Adrenal gland (tissue), 12 donors: ENCODE measurements around the gene SEMA6A. TPM values are rescaled to one million over a fixed set of nuclear protein-coding genes. Genes with fewer than 3 reads are reported as not detected.

Source experiments
- DNase-seq, 7 donors: peaks; one replicate each; pipeline ENCODE4 v3.0.0-alpha.2; 2019 to 2020
- H3K27ac ChIP-seq, 5 donors: fragments of 200-600 bp; sonication (generic) in 4 of 5; 1 replicate in 3 of 5; 2 replicates in 2 of 5; pipeline versions ENCODE4 v1.5.1 to v1.8.0; 2016 to 2020; ENCODE audit warnings: mild to moderate bottlenecking in 1 of 5
- H3K27me3 ChIP-seq: fragments of 200-600 bp; 2 replicates; pipeline ENCODE4 v1.8.0; 2021
- H3K36me3 ChIP-seq, 2 donors: fragments of 200-600 bp; replicated peaks in 1 of 2; 1 replicate in 1 of 2; 2 replicates in 1 of 2; pipeline versions ENCODE4 v1.5.1 to v1.8.0; 2018 to 2022
- H3K4me1 ChIP-seq, 2 donors: fragments of 200-600 bp; replicated peaks in 1 of 2; 1 replicate in 1 of 2; 2 replicates in 1 of 2; pipeline versions ENCODE4 v1.5.1 to v1.8.0; 2018 to 2021
- H3K4me3 ChIP-seq, 4 donors: fragments of 200-600 bp; sonication (generic) in 3 of 4; one replicate each; pipeline ENCODE4 v1.5.1; 2016 to 2018
- H3K9me3 ChIP-seq, 3 donors: fragments of 200-600 bp; sonication (generic) in 1 of 3; replicated peaks in 1 of 3; 1 replicate in 2 of 3; 2 replicates in 1 of 3; pipeline versions ENCODE4 v1.5.1 to v1.8.0; 2016 to 2021
- POLR2A ChIP-seq, 2 donors: fragments of 450-650 bp; IDR thresholded peaks; one replicate each; pipeline ENCODE4 v1.6.1; 2017; ENCODE audit warnings: antibody characterized with exemption in 2 of 2, mild to moderate bottlenecking in 2 of 2, moderate library complexity in 1 of 2
- WGBS, 4 donors: extraction: QIAGEN DNeasy Blood & Tissue Kit in 2 of 4; methylation state at CpG; one replicate each; pipeline versions ENCODE4 v1.1.5 to v1.1.7; 2013 to 2017; 5-methylcytosine and 5-hydroxymethylcytosine counted together
- intact Hi-C, 2 donors: fragments of 100-400 bp; cut with DNase I; formaldehyde crosslinking; loops; one replicate each; pipeline versions ENCODE4 v1.14.1 to v1.15.0; 2022 to 2023
- polyA plus RNA-seq, 3 donors: library from polyadenylated mRNA; stranded (reverse); fragments of 200-250 nt in 2 of 3; fragments of 350-450 nt in 1 of 3; fragmentation: Illumina TruSeq in 1 of 3; extraction: RNeasy Lipid Tissue Mini Kit (QIAGEN cat#74804) in 1 of 3; gene quantifications; one replicate each; pipeline ENCODE4 v1.2.3, GENCODE V29; 2013 to 2014
- total RNA-seq, 9 donors: library from RNA; depleted of rRNA in 4 of 9; stranded (reverse); fragments of >200 nt in 4 of 9; fragments of 120-200 nt in 1 of 9; fragmentation: NEBNext Ultra II Directional in 1 of 9; extraction: Animal tissue kit (Norgen Biotek cat#: 25700) in 1 of 9; gene quantifications; one replicate each; pipeline versions ENCODE4 v1.1.0 to v1.2.4, GENCODE V29; 2013 to 2023
- TF ChIP-seq, protein P1 (sequence below), 6 experiments: fragments of 450-650 bp in 4 of 6; fragments of 200-600 bp in 2 of 6; sonication (generic) in 1 of 6; IDR thresholded peaks; 1 replicate in 5 of 6; 2 replicates in 1 of 6; pipeline versions ENCODE4 v1.5.1 to v1.8.0; 2016 to 2021; ENCODE audit warnings: antibody characterized with exemption in 6 of 6, mild to moderate bottlenecking in 2 of 6, moderate library complexity in 1 of 6
- donor health status: healthy with polysubstance abuse.
- donor health status: Bipolar disorder and iron deficiency.
- donor health status: DM: yes; HTN: yes; CAD: no.
- donor health status: DM: no; HTN: no; CAD: no.
- donor health status: DM: no; HTN: no; CAD: no.
- donor health status: DM: yes; HTN: yes; CAD: no.

Gene SEMA6A
- total and polyA plus RNA-seq, 12 donors = 55.1 to 182 (median 124) TPM

GRCh38 chr5:116440457-116441001, 134.1 kb downstream of the SEMA6A start:
- TF ChIP-seq, protein P1, sequence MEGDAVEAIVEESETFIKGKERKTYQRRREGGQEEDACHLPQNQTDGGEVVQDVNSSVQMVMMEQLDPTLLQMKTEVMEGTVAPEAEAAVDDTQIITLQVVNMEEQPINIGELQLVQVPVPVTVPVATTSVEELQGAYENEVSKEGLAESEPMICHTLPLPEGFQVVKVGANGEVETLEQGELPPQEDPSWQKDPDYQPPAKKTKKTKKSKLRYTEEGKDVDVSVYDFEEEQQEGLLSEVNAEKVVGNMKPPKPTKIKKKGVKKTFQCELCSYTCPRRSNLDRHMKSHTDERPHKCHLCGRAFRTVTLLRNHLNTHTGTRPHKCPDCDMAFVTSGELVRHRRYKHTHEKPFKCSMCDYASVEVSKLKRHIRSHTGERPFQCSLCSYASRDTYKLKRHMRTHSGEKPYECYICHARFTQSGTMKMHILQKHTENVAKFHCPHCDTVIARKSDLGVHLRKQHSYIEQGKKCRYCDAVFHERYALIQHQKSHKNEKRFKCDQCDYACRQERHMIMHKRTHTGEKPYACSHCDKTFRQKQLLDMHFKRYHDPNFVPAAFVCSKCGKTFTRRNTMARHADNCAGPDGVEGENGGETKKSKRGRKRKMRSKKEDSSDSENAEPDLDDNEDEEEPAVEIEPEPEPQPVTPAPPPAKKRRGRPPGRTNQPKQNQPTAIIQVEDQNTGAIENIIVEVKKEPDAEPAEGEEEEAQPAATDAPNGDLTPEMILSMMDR (IDR thresholded peaks at IDR 0.05) = no peak
- TF ChIP-seq POLR2A (IDR thresholded peaks at IDR 0.05) = no peak
- DNase-seq = no peak
- H3K4me3 ChIP-seq = no peak overlapping the region
- WGBS, 4 donors = 70 to 80% (median 75%) methylated on average over 5 of the region's 5 CpGs
- intact Hi-C loops = loop anchor here in 1 of 2 donors (10.0 kb wide), 1 partner anchor 296 kb away; no protein-coding TSS in a partner anchor
- H3K27ac ChIP-seq = no peak overlapping the region
- H3K9me3 ChIP-seq = no peaks in the 10 kb centered on the region
- H3K4me1 ChIP-seq = peaks cover 0 to 6% of the 10 kb centered on the region in 2 donors
- H3K27me3 ChIP-seq = no peaks in the 10 kb centered on the region
- H3K36me3 ChIP-seq = peaks cover 0 to 11% of the 10 kb centered on the region in 2 donors

DNA sequence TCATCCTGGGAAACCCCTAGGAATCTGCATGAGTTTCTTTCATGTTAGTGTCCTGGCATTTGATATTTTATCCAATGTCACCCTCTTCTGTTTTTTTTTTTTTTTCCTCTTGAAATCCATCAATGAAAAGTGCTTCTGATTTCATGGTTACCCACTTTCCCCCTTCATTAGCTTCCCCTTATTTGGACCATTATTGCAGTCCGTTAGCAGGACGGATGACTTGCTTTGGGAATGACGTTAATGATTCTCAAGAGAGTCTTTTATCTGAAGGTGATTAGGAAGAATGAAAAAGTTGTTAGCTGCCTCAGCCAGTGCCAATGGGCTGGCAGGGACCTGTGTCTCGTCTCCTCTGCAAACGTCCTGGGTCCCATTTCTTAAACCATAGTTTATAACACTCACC, 134.7 kb downstream of the SEMA6A start:
- TF ChIP-seq POLR2A (IDR thresholded peaks at IDR 0.05) = no peak
- TF ChIP-seq, protein P1 (IDR thresholded peaks at IDR 0.05) = no peak
- no peaks in the 10 kb centered on the region for H3K9me3 ChIP-seq
- 35 to 62% (median 50%) methylated on average over 5 of the region's 5 CpGs for WGBS, 4 donors
- no peak for DNase-seq
- no peaks in the 10 kb centered on the region for H3K27me3 ChIP-seq
- intact Hi-C loops = loop anchor here in 1 of 2 donors (10.0 kb wide), 1 partner anchor 295 kb away; no protein-coding TSS in a partner anchor
- peaks cover 0 to 5% of the 10 kb centered on the region in 2 donors for H3K36me3 ChIP-seq
- no peak overlapping the region for H3K4me3 ChIP-seq
- peaks cover 0 to 6% of the 10 kb centered on the region in 2 donors for H3K4me1 ChIP-seq
- H3K27ac ChIP-seq = no peak overlapping the region

GRCh38 chr5:116438979-116439554, 135.6 kb downstream of the SEMA6A start:
- Histone ChIP-seq H3K4me3 (no peak overlapping the region), H3K9me3 (no peaks in the 10 kb centered on the region), H3K27me3 (no peaks in the 10 kb centered on the region), H3K4me1 (peaks cover 0 to 6% of the 10 kb centered on the region in 2 donors), H3K27ac (no peak overlapping the region), H3K36me3 (no peaks in the 10 kb centered on the region)
- intact Hi-C loops = no loop called here
- 51 to 63% (median 57%) methylated on average over 6 of the region's 6 CpGs for WGBS, 4 donors
- DNase-seq = no peak
- TF ChIP-seq POLR2A (IDR thresholded peaks at IDR 0.05) = no peak
- TF ChIP-seq, protein P1 (IDR thresholded peaks at IDR 0.05) = no peak

DNA sequence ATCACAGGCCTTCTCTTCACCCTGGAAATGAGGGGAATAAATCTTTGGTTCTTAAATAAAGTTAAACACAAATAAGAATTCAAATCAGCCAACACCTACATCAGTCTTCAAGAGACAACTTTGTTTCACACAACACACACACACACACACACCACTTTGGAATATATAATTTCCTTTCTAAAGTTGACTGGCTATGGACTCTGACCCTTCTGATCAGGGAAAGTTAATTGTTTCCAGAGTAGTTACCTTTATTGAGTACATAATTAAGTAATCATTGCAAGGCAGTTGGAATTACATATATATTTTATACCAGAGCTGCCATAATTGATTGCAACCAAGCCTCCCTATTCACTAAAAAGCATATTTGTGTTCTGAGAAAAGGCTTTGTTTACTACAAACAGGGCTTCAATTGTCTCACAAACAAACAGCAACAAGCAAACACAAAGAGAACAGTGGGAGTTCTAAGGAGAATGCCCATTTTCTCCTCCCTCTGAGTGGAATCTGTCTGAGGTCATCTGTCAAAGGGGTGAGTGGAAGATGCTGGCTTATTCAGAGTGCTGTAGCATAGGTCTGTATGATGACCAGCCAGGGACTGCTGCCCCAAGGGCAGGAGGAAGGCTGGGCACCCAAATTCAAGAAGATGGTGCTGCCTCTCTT, 136.6 kb downstream of the SEMA6A start:
- Histone ChIP-seq H3K4me1 (peaks cover 0 to 6% of the 10 kb centered on the region in 2 donors), H3K4me3 (no peak overlapping the region), H3K9me3 (no peaks in the 10 kb centered on the region), H3K36me3 (no peaks in the 10 kb centered on the region), H3K27ac (no peak overlapping the region), H3K27me3 (no peaks in the 10 kb centered on the region)
- TF ChIP-seq POLR2A (IDR thresholded peaks at IDR 0.05) = no peak
- TF ChIP-seq, protein P1 (IDR thresholded peaks at IDR 0.05) = no peak
- intact Hi-C loops = no loop called here
- DNase-seq = no peak
